Neural cell (in vitro differentiated cells): Measurements from ENCODE around the gene MTO1. TPM values are rescaled to one million over a fixed set of nuclear protein-coding genes. Genes with fewer than 3 reads are reported as not detected.
A peak's percentile ranks its signal among the peaks of the same experiment; 100 is the strongest.

ENCODE experiments used
- H2AFZ ChIP-seq: fragments of 200-600, 300-800 bp; sonication (generic), shearing (Covaris generic); 2 replicates; pipeline ENCODE4 v1.6.0; 2014; ENCODE audit warnings: low read depth, mild to moderate bottlenecking, antibody characterized with exemption, low read length, moderate library complexity
- H3F3A ChIP-seq: fragments of 200-600 bp; shearing (Covaris generic); 2 replicates; pipeline ENCODE4 v1.6.1; 2016; ENCODE audit warnings: mild to moderate bottlenecking, moderate library complexity, mixed read lengths, antibody characterized with exemption, low read length; ENCODE audit not compliant: insufficient read depth, poor library complexity, severe bottlenecking
- H3K27ac ChIP-seq: fragments of 200-600, 300-800 bp; sonication (generic), shearing (Covaris generic); 2 replicates; pipeline ENCODE4 v1.5.1; 2014; ENCODE audit warnings: mild to moderate bottlenecking, low read length, moderate library complexity
- H3K27me3 ChIP-seq: fragments of 300-800, 200-600 bp; sonication (generic), shearing (Covaris generic); 2 replicates; pipeline ENCODE4 v1.6.0; 2014; ENCODE audit warnings: mild to moderate bottlenecking, low read depth, low read length, moderate library complexity; ENCODE audit not compliant: insufficient read depth
- H3K36me3 ChIP-seq: fragments of 300-800, 200-600 bp; sonication (generic), shearing (Covaris generic); 2 replicates; pipeline ENCODE4 v1.5.1; 2014; ENCODE audit warnings: mild to moderate bottlenecking, antibody characterized with exemption, low read length, moderate library complexity; ENCODE audit not compliant: insufficient read depth
- H3K4me2 ChIP-seq: fragments of 300-800, 200-600 bp; sonication (generic), shearing (Covaris generic); 2 replicates; pipeline ENCODE4 v1.6.0; 2014; ENCODE audit warnings: mild to moderate bottlenecking, low read length
- H3K4me3 ChIP-seq: fragments of 300-800, 200-600 bp; sonication (generic), shearing (Covaris generic); 2 replicates; pipeline ENCODE4 v1.5.1; 2014; ENCODE audit warnings: mild to moderate bottlenecking, low read length, moderate library complexity
- H3K79me2 ChIP-seq: fragments of 200-600 bp; shearing (Covaris generic); replicated peaks from 2 replicates; pipeline ENCODE4 v1.6.0; 2014; ENCODE audit warnings: mild to moderate bottlenecking, low read length, moderate library complexity; ENCODE audit not compliant: insufficient read depth
- H3K9ac ChIP-seq: fragments of 300-800, 200-600 bp; sonication (generic), shearing (Covaris generic); 2 replicates; pipeline ENCODE4 v1.6.1; 2016; ENCODE audit warnings: mild to moderate bottlenecking, low read length, mixed read lengths
- H3K9me2 ChIP-seq: fragments of 200-600 bp; shearing (Covaris generic); 2 replicates; pipeline ENCODE4 v1.6.1; 2016; ENCODE audit warnings: mild to moderate bottlenecking, low read length, mixed read lengths; ENCODE audit not compliant: insufficient read depth
- H3K9me3 ChIP-seq: fragments of 200-600, 300-800 bp; sonication (generic), shearing (Covaris generic); 2 replicates; pipeline ENCODE4 v1.6.1; 2016; ENCODE audit warnings: mild to moderate bottlenecking, mixed run types, low read length, moderate library complexity, mixed read lengths
- H4K20me1 ChIP-seq: fragments of 200-600 bp; shearing (Covaris generic); 2 replicates; pipeline ENCODE4 v1.6.1; 2016; ENCODE audit warnings: mild to moderate bottlenecking, mixed run types; ENCODE audit not compliant: insufficient read depth
- CTCF ChIP-seq: fragments of 450-650 bp; IDR thresholded peaks from 2 replicates; pipeline ENCODE4 v1.5.1; 2014; ENCODE audit warnings: antibody characterized with exemption, mild to moderate bottlenecking, moderate library complexity; ENCODE audit not compliant: poor library complexity, severe bottlenecking
- EP300 ChIP-seq: fragments of 450-650 bp; conservative IDR thresholded peaks from 2 replicates; pipeline ENCODE4 v1.6.1; 2014; ENCODE audit warnings: antibody characterized with exemption, mild to moderate bottlenecking, moderate library complexity; ENCODE audit not compliant: poor library complexity, severe bottlenecking
- EZH2 ChIP-seq: fragments of 200-600, 300-800 bp; shearing (Covaris generic), sonication (generic); IDR thresholded peaks from 2 replicates; pipeline ENCODE4 v1.6.1; 2014; ENCODE audit warnings: antibody characterized with exemption, low read length, borderline replicate concordance, mild to moderate bottlenecking; ENCODE audit not compliant: insufficient read depth, poor library complexity, severe bottlenecking
- MXI1 ChIP-seq: fragments of 450-650 bp; conservative IDR thresholded peaks from 2 replicates; pipeline ENCODE4 v1.6.1; 2014; ENCODE audit warnings: antibody characterized with exemption, mild to moderate bottlenecking; ENCODE audit not compliant: poor library complexity, severe bottlenecking
- POLR2AphosphoS5 ChIP-seq: IDR thresholded peaks from 2 replicates; pipeline ENCODE4 v1.6.1; 2012
- REST ChIP-seq: IDR thresholded peaks from 2 replicates; pipeline ENCODE4 v1.6.1; 2012; ENCODE audit warnings: borderline replicate concordance
- SMC3 ChIP-seq: fragments of 450-650 bp; conservative IDR thresholded peaks from 2 replicates; pipeline ENCODE4 v1.6.1; 2014; ENCODE audit warnings: antibody characterized with exemption, mild to moderate bottlenecking, moderate library complexity; ENCODE audit not compliant: poor library complexity
- TAF1 ChIP-seq: IDR thresholded peaks from 2 replicates; pipeline ENCODE4 v1.6.1; 2012; ENCODE audit warnings: low read depth
- polyA plus RNA-seq: library from polyadenylated mRNA; depleted of rRNA; stranded (reverse); fragments of >200 nt; gene quantifications from 2 replicates; pipeline ENCODE4 v1.2.3, GENCODE V29; 2014

The MTO1 gene
- polyA plus RNA-seq, 1 donor from 2014 or later, result 30.6 TPM

GRCh38 chr6:73520688-73521350 is 59.3 kb downstream of the MTO1 start, which contains the start of gene EEF1A1 (continued):
- TF ChIP-seq EZH2, result no peak

- peak overlapping the region; percentile 96 for H2AFZ ChIP-seq
- H3K4me3 ChIP-seq, result peak overlapping the region; percentile 98
- TF ChIP-seq TAF1 (peak; percentile 59), SMC3 (no peak), POLR2AphosphoS5 (peak; percentile 78), EZH2 (no peak), REST (peak; percentile 86), MXI1 (no peak), CTCF (no peak), EP300 (no peak)
- peaks cover 8% of the 10 kb centered on the region for H3F3A ChIP-seq
- peak overlapping the region; percentile 99 for H3K9ac ChIP-seq
- H3K27me3 ChIP-seq, result no peaks in the 10 kb centered on the region
- peaks cover 9% of the 10 kb centered on the region for H4K20me1 ChIP-seq
- no peaks in the 10 kb centered on the region for H3K9me2 ChIP-seq
- H3K27ac ChIP-seq, result peak overlapping the region; percentile 100
- H3K79me2 ChIP-seq, result peaks cover 18% of the 10 kb centered on the region
- H3K4me2 ChIP-seq, result peak overlapping the region; percentile 46
- no peaks in the 10 kb centered on the region for H3K9me3 ChIP-seq
- no peaks in the 10 kb centered on the region for H3K36me3 ChIP-seq
Measured at GRCh38 chr6:73521351-73521985, 59.9 kb downstream of the MTO1 start.

- Histone ChIP-seq H3K9me2 (no peaks in the 10 kb centered on the region), H3F3A (peaks cover 8% of the 10 kb centered on the region), H3K4me2 (no peak overlapping the region), H3K4me3 (no peak overlapping the region), H3K79me2 (peaks cover 18% of the 10 kb centered on the region), H3K9me3 (no peaks in the 10 kb centered on the region), H3K27me3 (no peaks in the 10 kb centered on the region), H3K27ac (no peak overlapping the region), H4K20me1 (no peaks in the 10 kb centered on the region), H3K9ac (no peak overlapping the region), H3K36me3 (no peaks in the 10 kb centered on the region), H2AFZ (no peak overlapping the region)
- TF ChIP-seq POLR2AphosphoS5 (no peak), REST (no peak)
Measured at GRCh38 chr6:73523434-73524123, 62.0 kb downstream of the MTO1 start.
